ENCODE data around the gene SP100. TPM values are rescaled to one million over a fixed set of nuclear protein-coding genes. Genes with fewer than 3 reads are reported as not detected.
A peak's percentile ranks its signal among the peaks of the same experiment; 100 is the strongest.

Gene SP100
- total and polyA plus RNA-seq, 2 of the 13 experiments (the other 11 are each of a cell fraction or from before 2014, with no cell fraction given): 12.6 to 16.5 TPM

DNA sequence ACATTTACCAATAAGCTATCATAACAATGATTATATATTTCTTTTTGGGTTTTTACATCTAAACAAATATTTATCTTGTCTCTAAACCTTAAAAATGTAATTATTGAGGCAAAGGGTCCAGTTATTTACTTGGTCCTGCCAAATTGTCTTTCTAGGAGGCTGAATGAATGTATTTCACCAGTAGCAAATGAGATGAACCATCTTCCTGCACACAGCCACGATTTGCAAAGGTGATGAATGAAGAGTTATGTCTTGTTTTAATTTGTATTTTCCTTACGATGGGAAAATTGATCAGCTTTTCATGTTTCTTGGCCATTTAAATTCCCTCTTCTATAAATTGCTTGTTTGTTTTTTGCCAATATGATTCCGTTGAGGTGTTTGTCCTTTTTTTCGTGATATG, 1.4 kb downstream of the SP100 start:
- TF ChIP-seq ZBTB25 (CRISPR knock-in tag; IDR thresholded peaks at IDR 0.05): no peak
- TF ChIP-seq ZSCAN21 (CRISPR knock-in tag; IDR thresholded peaks at IDR 0.05; ENCODE audit: borderline replicate concordance): no peak
- no peak for TF ChIP-seq EEA1 (CRISPR knock-in tag; IDR thresholded peaks at IDR 0.05; ENCODE audit: borderline replicate concordance)
- TF ChIP-seq MATR3 (CRISPR knock-in tag; IDR thresholded peaks at IDR 0.05): no peak
- no peak for TF ChIP-seq TBX2 (CRISPR knock-in tag; IDR thresholded peaks at IDR 0.05; ENCODE audit: borderline replicate concordance)
- TF ChIP-seq, protein P1, sequence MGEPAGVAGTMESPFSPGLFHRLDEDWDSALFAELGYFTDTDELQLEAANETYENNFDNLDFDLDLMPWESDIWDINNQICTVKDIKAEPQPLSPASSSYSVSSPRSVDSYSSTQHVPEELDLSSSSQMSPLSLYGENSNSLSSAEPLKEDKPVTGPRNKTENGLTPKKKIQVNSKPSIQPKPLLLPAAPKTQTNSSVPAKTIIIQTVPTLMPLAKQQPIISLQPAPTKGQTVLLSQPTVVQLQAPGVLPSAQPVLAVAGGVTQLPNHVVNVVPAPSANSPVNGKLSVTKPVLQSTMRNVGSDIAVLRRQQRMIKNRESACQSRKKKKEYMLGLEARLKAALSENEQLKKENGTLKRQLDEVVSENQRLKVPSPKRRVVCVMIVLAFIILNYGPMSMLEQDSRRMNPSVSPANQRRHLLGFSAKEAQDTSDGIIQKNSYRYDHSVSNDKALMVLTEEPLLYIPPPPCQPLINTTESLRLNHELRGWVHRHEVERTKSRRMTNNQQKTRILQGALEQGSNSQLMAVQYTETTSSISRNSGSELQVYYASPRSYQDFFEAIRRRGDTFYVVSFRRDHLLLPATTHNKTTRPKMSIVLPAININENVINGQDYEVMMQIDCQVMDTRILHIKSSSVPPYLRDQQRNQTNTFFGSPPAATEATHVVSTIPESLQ (CRISPR knock-in tag; conservative IDR thresholded peaks at IDR 0.05): no peak
- TF ChIP-seq UBTF (CRISPR knock-in tag; IDR thresholded peaks at IDR 0.05): no peak
- TF ChIP-seq ZNF513 (CRISPR knock-in tag; conservative IDR thresholded peaks at IDR 0.05): no peak
- no peak for TF ChIP-seq TIGD3 (CRISPR knock-in tag; IDR thresholded peaks at IDR 0.05; ENCODE audit: borderline replicate concordance)
- no peak for TF ChIP-seq HDAC6 (IDR thresholded peaks at IDR 0.05; ENCODE audit: low read depth, low read length)
- no peak for TF ChIP-seq FOXK1 (CRISPR knock-in tag; IDR thresholded peaks at IDR 0.05; ENCODE audit: borderline replicate concordance, low read depth)
- no peak for TF ChIP-seq CEBPG (CRISPR knock-in tag; IDR thresholded peaks at IDR 0.05)
- TF ChIP-seq ZNF792 (CRISPR knock-in tag; IDR thresholded peaks at IDR 0.05): no peak
- TF ChIP-seq ZNF75D (CRISPR knock-in tag; IDR thresholded peaks at IDR 0.05; ENCODE audit: borderline replicate concordance): no peak
- Histone ChIP-seq H3K27ac (ENCODE audit: extremely low read length, insufficient read depth, low read length) (no peak overlapping the region), H3K9me3 (ENCODE audit: low read length) (no peaks in the 10 kb centered on the region), H3K4me1 (ENCODE audit: insufficient read depth, low read length) (peaks cover 47% of the 10 kb centered on the region), H3K27me3 (ENCODE audit: control insufficient read depth in 1 of 2, insufficient read depth in 2 of 2, low read length in 2 of 2) (no peaks in the 10 kb centered on the region; a peak in 1 of 5 replicates), H2AFZ (ENCODE audit: low read length) (no peak overlapping the region), H3K9ac (ENCODE audit: insufficient read depth, low read depth, low read length) (no peak overlapping the region), H3K4me3 (replicated peaks in 1 of 3; ENCODE audit: insufficient read depth in 1 of 3, low read depth in 2 of 3, low read length in 3 of 3) (peak overlapping the region in 2 of 3 experiments; percentile 71 to 78; a peak in 2 of 6 replicates), H3K4me2 (ENCODE audit: low read depth, low read length) (peak overlapping the region; percentile 88; the same call in 1 of the 2 replicates), H3K36me3 (replicated peaks in 1 of 2; ENCODE audit: control insufficient read depth in 1 of 2, insufficient read depth in 2 of 2, low read length in 2 of 2) (no peaks in the 10 kb centered on the region), H3K79me2 (ENCODE audit: insufficient read depth, low read length) (no peaks in the 10 kb centered on the region), H4K20me1 (ENCODE audit: insufficient read depth, low read length) (no peaks in the 10 kb centered on the region)
- no TSS peak for BruUV-seq (replicated peaks)
- ATAC-seq (no peak), FAIRE-seq (no peak), DNase-seq (ENCODE audit: low spot score) (no peak)
- ChIA-PET POLR2A (no interaction called here), CTCF (ENCODE audit: low intra/inter-chr PET ratio, low total read pairs) (no interaction called here)
- intact Hi-C loops (cut with micrococcal nuclease; ENCODE audit: unreplicated experiment) (loop anchor here (2.0 to 10.0 kb wide), 2 partner anchors 95 to 193 kb away; partner anchors contain the start of gene SP140), in situ Hi-C loops (cut with HindIII; ENCODE audit: extremely low pct_ligation_motif_present, low pct_unique_long_range_greater_than_20kb) (no loop called here)
- WGBS (ENCODE audit: low lambda C conversion rate): 94% methylated on average over 4 of the region's 4 CpGs

All from HepG2 (cell line).